SK-N-SH (cell line): ENCODE data around the gene RIPK4. TPM values are rescaled to one million over a fixed set of nuclear protein-coding genes. Genes with fewer than 3 reads are reported as not detected.

Experiments
- CTCF ChIA-PET: fragments of 300-600, 350-600 bp; formaldehyde crosslinking; extraction: SDS; loops from one replicate; lab custom pipeline; 2021; lab: Yijun Ruan, JAX
- POLR2A ChIA-PET: fragments of 350-600 bp; sonication (Branson Sonifier 250); formaldehyde crosslinking; extraction: SDS; loops from one replicate; lab custom pipeline; 2020; ENCODE audit warnings: antibody characterized with exemption, inconsistent platforms; lab: Yijun Ruan, JAX
- DNase-seq: peaks from one replicate; pipeline ENCODE4 v3.0.0; 2012
- H2AFZ ChIP-seq: fragments of 200-600 bp; sonication (generic); 2 replicates; pipeline ENCODE4 v1.8.1; 2016; ENCODE audit warnings: antibody characterized with exemption, mild to moderate bottlenecking, low read depth
- H3F3A ChIP-seq: fragments of 200-600 bp; sonication (generic); replicated peaks from 2 replicates; pipeline ENCODE3; 2016; ENCODE audit warnings: antibody characterized with exemption, mild to moderate bottlenecking; ENCODE audit not compliant: insufficient read depth
- H3K27ac ChIP-seq, 2 experiments: fragments of 200-500 bp in 1 of 2; fragments of 200-600 bp in 1 of 2; sonication (Bioruptor generic) in 1 of 2; sonication (generic), shearing (Covaris generic) in 1 of 2; 2 replicates each; pipeline versions ENCODE4 v1.5.1 to v1.6.1; 2014 to 2016; ENCODE audit warnings: low read depth in 2 of 2, inconsistent platforms in 1 of 2, low read length in 1 of 2, mild to moderate bottlenecking in 1 of 2, mixed read lengths in 1 of 2
- H3K27me3 ChIP-seq: fragments of 200-600 bp; sonication (generic), shearing (Covaris generic); 2 replicates; pipeline ENCODE4 v1.6.1; 2016; ENCODE audit warnings: mixed run types; ENCODE audit not compliant: insufficient read depth
- H3K36me3 ChIP-seq, 2 experiments: fragments of 200-500 bp in 1 of 2; fragments of 200-600 bp in 1 of 2; sonication (Bioruptor generic) in 1 of 2; sonication (generic) in 1 of 2; replicated peaks in 1 of 2; 2 replicates each; pipeline versions ENCODE3 to v1.5.1; 2014 to 2016; ENCODE audit warnings: low read length in 1 of 2, mild to moderate bottlenecking in 1 of 2; ENCODE audit not compliant: insufficient read depth in 2 of 2, control insufficient read depth in 1 of 2
- H3K4me1 ChIP-seq, 2 experiments: fragments of 200-500 bp in 1 of 2; fragments of 200-600 bp in 1 of 2; sonication (Bioruptor generic) in 1 of 2; sonication (generic), shearing (Covaris generic) in 1 of 2; 2 replicates each; pipeline versions ENCODE4 v1.5.1 to v1.6.1; 2014 to 2016; ENCODE audit warnings: low read depth in 1 of 2, low read length in 1 of 2, mixed run types in 1 of 2; ENCODE audit not compliant: insufficient read depth in 2 of 2, control insufficient read depth in 1 of 2
- H3K4me2 ChIP-seq: fragments of 200-600 bp; sonication (generic), shearing (Covaris generic); 2 replicates; pipeline ENCODE4 v1.6.1; 2017; ENCODE audit warnings: mixed run types
- H3K4me3 ChIP-seq, 2 experiments: fragments of 200-500 bp in 1 of 2; fragments of 200-600 bp in 1 of 2; sonication (Bioruptor generic) in 1 of 2; sonication (generic), shearing (Covaris generic) in 1 of 2; 2 replicates each; pipeline versions ENCODE4 v1.5.1 to v1.8.1; 2014 to 2016; ENCODE audit warnings: low read depth in 2 of 2, inconsistent platforms in 1 of 2, low read length in 1 of 2, mild to moderate bottlenecking in 1 of 2, mixed read lengths in 1 of 2, moderate library complexity in 1 of 2
- H3K79me2 ChIP-seq: fragments of 200-600 bp; sonication (generic); 2 replicates; pipeline ENCODE4 v1.8.1; 2017; ENCODE audit warnings: mild to moderate bottlenecking; ENCODE audit not compliant: insufficient read depth
- H3K9ac ChIP-seq: fragments of 200-600 bp; sonication (generic); 2 replicates; pipeline ENCODE4 v1.6.1; 2017; ENCODE audit warnings: mixed run types
- H3K9me2 ChIP-seq: fragments of 200-600 bp; sonication (generic); 2 replicates; pipeline ENCODE4 v1.6.1; 2017; ENCODE audit warnings: mixed run types
- H3K9me3 ChIP-seq: fragments of 200-600 bp; sonication (generic); 2 replicates; pipeline ENCODE4 v1.6.1; 2017; ENCODE audit warnings: mixed run types, mild to moderate bottlenecking, moderate library complexity
- H4K20me1 ChIP-seq: fragments of 200-600 bp; sonication (generic); 2 replicates; pipeline ENCODE4 v1.6.1; 2017; ENCODE audit warnings: mild to moderate bottlenecking, mixed run types; ENCODE audit not compliant: insufficient read depth
- CTCF ChIP-seq: fragments of 200-600 bp; sonication (generic); IDR thresholded peaks from 2 replicates; pipeline ENCODE4 v1.6.1; 2017; ENCODE audit warnings: antibody characterized with exemption, mild to moderate bottlenecking, moderate library complexity
- EP300 ChIP-seq, 2 experiments: IDR thresholded peaks; 2 replicates each; pipeline versions ENCODE4 v1.4.0 to v1.6.1; 2012; ENCODE audit warnings: borderline replicate concordance in 1 of 2, low read depth in 1 of 2, low read length in 1 of 2
- FOXJ3 ChIP-seq: sonication (generic); formaldehyde crosslinking; IDR thresholded peaks from 2 replicates; pipeline ENCODE4 v1.5.1; 2020; ENCODE audit warnings: mild to moderate bottlenecking, missing genetic modification reagents
- GATA2 ChIP-seq: sonication (generic); formaldehyde crosslinking; IDR thresholded peaks from 2 replicates; pipeline ENCODE4 v1.5.0; 2020; ENCODE audit warnings: mild to moderate bottlenecking, missing genetic modification reagents
- IRF3 ChIP-seq: fragments of 150-350 bp; IDR thresholded peaks from 2 replicates; pipeline ENCODE4 v1.6.1; 2016; ENCODE audit warnings: mild to moderate bottlenecking, low read depth, low read length
- MAX ChIP-seq: IDR thresholded peaks from 2 replicates; pipeline ENCODE4 v1.4.0; 2012; ENCODE audit warnings: low read depth
- MXI1 ChIP-seq: IDR thresholded peaks from 2 replicates; pipeline ENCODE4 v1.6.1; 2012; ENCODE audit warnings: mild to moderate bottlenecking, low read depth, low read length, improper control_type of control experiment
- NFIC ChIP-seq: IDR thresholded peaks from 2 replicates; pipeline ENCODE4 v1.4.0; 2012; ENCODE audit warnings: borderline replicate concordance
- NRF1 ChIP-seq: IDR thresholded peaks from 2 replicates; pipeline ENCODE4 v1.6.1; 2012; ENCODE audit warnings: low read depth, mild to moderate bottlenecking, low read length
- POLR2AphosphoS5 ChIP-seq: IDR thresholded peaks from 2 replicates; pipeline ENCODE4 v1.6.1; 2012; ENCODE audit warnings: low read depth, low read length
- RAD21 ChIP-seq: IDR thresholded peaks from 2 replicates; pipeline ENCODE4 v1.6.1; 2012; ENCODE audit warnings: mild to moderate bottlenecking, low read length
- RCOR1 ChIP-seq: fragments of 150-350 bp; IDR thresholded peaks from 2 replicates; pipeline ENCODE4 v1.6.1; 2017; ENCODE audit warnings: antibody characterized with exemption, low read length
- REST ChIP-seq: IDR thresholded peaks from 2 replicates; pipeline ENCODE4 v1.6.1; 2012; ENCODE audit warnings: mild to moderate bottlenecking, low read depth, low read length, moderate library complexity
- RXRA ChIP-seq: IDR thresholded peaks from 2 replicates; pipeline ENCODE4 v1.4.0; 2012; ENCODE audit warnings: low read depth, mild to moderate bottlenecking, borderline replicate concordance
- TCF12 ChIP-seq: IDR thresholded peaks from 2 replicates; pipeline ENCODE4 v1.4.0; 2012
- TEAD4 ChIP-seq: IDR thresholded peaks from 2 replicates; pipeline ENCODE4 v1.4.0; 2012; ENCODE audit warnings: mild to moderate bottlenecking, borderline replicate concordance; ENCODE audit not compliant: insufficient read depth
- WGBS: methylation state at CpG from one replicate; pipeline ENCODE4 v1.1.6; 2017; ENCODE audit warnings: low lambda C conversion rate; 5-methylcytosine and 5-hydroxymethylcytosine counted together
- polyA plus RNA-seq, 3 experiments: library from polyadenylated mRNA; depleted of rRNA; stranded (reverse); fragments of >200 nt; gene quantifications; 2 replicates each; pipeline ENCODE4 v1.2.3, GENCODE V29; 2012
- TF ChIP-seq, protein P1 (sequence below): fragments of 150-350 bp; IDR thresholded peaks from 2 replicates; pipeline ENCODE4 v1.6.1; 2017; ENCODE audit warnings: antibody characterized with exemption, low read length, low read depth, borderline replicate concordance

RIPK4 gene
- polyA plus RNA-seq, 1 of the 3 experiments (the other 2 are of a cell fraction): 11.0 TPM

DNA sequence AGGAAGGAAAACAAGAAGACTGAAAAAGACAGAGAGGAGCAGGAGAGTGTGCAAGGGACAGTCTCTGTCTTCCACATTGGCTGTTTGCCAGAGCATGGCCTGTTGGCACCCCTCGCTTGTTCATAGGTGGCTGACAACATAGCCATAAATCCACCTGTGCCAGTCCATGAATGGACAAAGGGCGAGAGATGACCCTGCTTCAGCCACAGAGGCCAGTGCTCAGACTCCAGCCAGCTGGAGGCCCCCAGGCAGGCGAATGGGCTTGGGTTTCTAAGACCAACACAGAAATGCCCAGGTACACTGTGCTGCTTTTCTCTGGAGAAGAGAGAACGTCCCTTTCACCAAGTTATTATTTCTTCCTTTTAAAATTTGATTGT, 60.6 kb downstream of the RIPK4 start (continued):
- TF ChIP-seq CTCF (no peak), NFIC (no peak), RCOR1 (no peak), MXI1 (no peak)

- ChIA-PET CTCF (no interaction called here), POLR2A (no interaction called here)
- no peaks in the 10 kb centered on the region for H3K9me3 ChIP-seq
Measured at GRCh38 chr21:41705546-41706262, 61.1 kb downstream of the RIPK4 start.

More at GRCh38 chr21:41705546-41706262, 61.1 kb downstream of the RIPK4 start:
- DNase-seq: no peak
- Histone ChIP-seq H3K36me3 (no peaks in the 10 kb centered on the region), H4K20me1 (no peaks in the 10 kb centered on the region), H3K9ac (no peak overlapping the region), H3K79me2 (no peaks in the 10 kb centered on the region), H3K4me2 (no peak overlapping the region), H3K4me3 (no peak overlapping the region), H3K27me3 (no peaks in the 10 kb centered on the region), H3K27ac (no peak overlapping the region), H3F3A (no peaks in the 10 kb centered on the region), H2AFZ (no peak overlapping the region), H3K4me1 (no peaks in the 10 kb centered on the region), H3K9me2 (no peaks in the 10 kb centered on the region)
- TF ChIP-seq MAX (no peak), GATA2 (CRISPR knock-in tag) (no peak), EP300 (IDR thresholded peaks at IDR 0.05; ENCODE audit: borderline replicate concordance in 1 of 2, low read depth in 1 of 2, low read length in 1 of 2) (no peak), IRF3 (no peak), TCF12 (no peak), RXRA (no peak), TEAD4 (no peak), POLR2AphosphoS5 (no peak), REST (no peak), CTCF (no peak), RAD21 (no peak), FOXJ3 (CRISPR knock-in tag) (no peak), NFIC (no peak), NRF1 (no peak)
- TF ChIP-seq, protein P1, sequence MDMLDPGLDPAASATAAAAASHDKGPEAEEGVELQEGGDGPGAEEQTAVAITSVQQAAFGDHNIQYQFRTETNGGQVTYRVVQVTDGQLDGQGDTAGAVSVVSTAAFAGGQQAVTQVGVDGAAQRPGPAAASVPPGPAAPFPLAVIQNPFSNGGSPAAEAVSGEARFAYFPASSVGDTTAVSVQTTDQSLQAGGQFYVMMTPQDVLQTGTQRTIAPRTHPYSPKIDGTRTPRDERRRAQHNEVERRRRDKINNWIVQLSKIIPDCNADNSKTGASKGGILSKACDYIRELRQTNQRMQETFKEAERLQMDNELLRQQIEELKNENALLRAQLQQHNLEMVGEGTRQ: no peak
- WGBS: 88% methylated on average over 15 of the region's 16 CpGs
